Mammary epithelial cell (primary cell): ENCODE data around the gene SIRPB2.

Experiments used
- CTCF ChIP-seq, 2 donors: IDR thresholded peaks in 1 of 2; conservative IDR thresholded peaks in 1 of 2; 2 replicates each; pipeline ENCODE4 v1.5.1; 2011 to 2012; ENCODE audit warnings: inconsistent platforms in 2 of 2, low read length in 2 of 2, mild to moderate bottlenecking in 2 of 2, control low read depth in 1 of 2, low read depth in 1 of 2; ENCODE audit not compliant: insufficient read depth in 1 of 2; ENCODE audit errors: extremely low read depth in 1 of 2
- EZH2 ChIP-seq: IDR thresholded peaks from 2 replicates; pipeline ENCODE4 v1.6.1; 2012; ENCODE audit warnings: low read length, inconsistent platforms, borderline replicate concordance

- TF ChIP-seq CTCF (conservative IDR thresholded peaks at IDR 0.05 in 1 of 2, IDR thresholded peaks at IDR 0.05 in 1 of 2; ENCODE audit: extremely low read depth in 1 of 2, insufficient read depth in 1 of 2, low read depth in 1 of 2, low read length in 2 of 2) (no peak), EZH2 (no peak)
These were observed 23.0 kb downstream of the SIRPB2 start for GRCh38 chr20:1468117-1468624.
